Calu3 (cell line): ENCODE measurements around the gene ATXN10. TPM values are rescaled to one million over a fixed set of nuclear protein-coding genes. Genes with fewer than 3 reads are reported as not detected.

Source experiments
- BruUV-seq: library from RNA; stranded (reverse); fragments of 400-500 nt; replicated peaks from 2 replicates; lab custom pipeline; 2021; lab: Mats Ljungman, UMichigan
- CTCF ChIA-PET: fragments of 300-600 bp; sonication (Branson Sonifier 250); formaldehyde crosslinking; loops from one replicate; lab custom pipeline; 2022; ENCODE audit warnings: antibody characterized with exemption; lab: Charles Lee
- DNase-seq: peaks from one replicate; pipeline ENCODE4 v3.0.0; 2022
- H3K27ac Mint-ChIP-seq: one replicate; pipeline ENCODE4 v1.8.0; 2022; ENCODE audit warnings: mixed read lengths; ENCODE audit not compliant: unreplicated experiment
- H3K27me3 Mint-ChIP-seq: one replicate; pipeline ENCODE4 v1.8.0; 2022; ENCODE audit warnings: mixed read lengths; ENCODE audit not compliant: unreplicated experiment
- H3K36me3 Mint-ChIP-seq: one replicate; pipeline ENCODE4 v1.8.0; 2022; ENCODE audit warnings: mild to moderate bottlenecking, moderate library complexity, mixed read lengths; ENCODE audit not compliant: insufficient read depth, unreplicated experiment
- H3K4me1 Mint-ChIP-seq: one replicate; pipeline ENCODE4 v1.8.0; 2022; ENCODE audit warnings: mild to moderate bottlenecking, low read depth, mixed read lengths; ENCODE audit not compliant: unreplicated experiment
- H3K4me3 Mint-ChIP-seq: one replicate; pipeline ENCODE4 v1.8.0; 2022; ENCODE audit warnings: mild to moderate bottlenecking, low read depth, moderate library complexity, mixed read lengths; ENCODE audit not compliant: unreplicated experiment
- H3K9me3 Mint-ChIP-seq: one replicate; pipeline ENCODE4 v1.8.0; 2022; ENCODE audit warnings: low read depth, mixed read lengths; ENCODE audit not compliant: unreplicated experiment
- intact Hi-C: fragments of 100-400 bp; cut with micrococcal nuclease; formaldehyde crosslinking; loops from one replicate; pipeline ENCODE4 v1.10.0; 2022; ENCODE audit not compliant: unreplicated experiment
- total RNA-seq: library from RNA; stranded (reverse); gene quantifications from 2 replicates; pipeline ENCODE4 v1.2.3, GENCODE V29; 2022
- TF ChIP-seq, protein P1 (sequence below): fragments of 200-600 bp; IDR thresholded peaks from one replicate; pipeline ENCODE4 v1.8.0; 2022; ENCODE audit warnings: antibody characterized with exemption; ENCODE audit not compliant: unreplicated experiment

Gene ATXN10
- total RNA-seq, 1 experiment from 2014 or later = 263 TPM

DNA sequence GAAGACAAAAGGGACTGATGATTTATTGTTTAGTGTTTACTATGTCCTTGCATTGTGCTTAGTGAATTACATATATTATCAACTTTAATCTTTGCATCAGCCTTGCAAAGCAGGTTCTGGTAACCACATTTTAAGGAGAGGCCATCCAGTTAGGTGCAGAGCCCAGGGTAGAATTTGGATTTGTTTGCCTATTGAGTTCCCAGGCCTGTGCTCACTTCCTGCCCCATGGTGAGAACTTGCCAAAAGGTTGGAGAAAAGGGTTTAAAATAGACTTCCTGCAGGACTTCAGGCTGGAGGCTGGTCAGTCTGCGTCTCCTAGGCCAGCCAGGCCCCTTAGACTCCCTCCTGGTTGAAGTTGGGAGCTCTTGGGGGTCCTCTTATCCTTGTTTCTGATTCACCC lies 72.1 kb downstream of the ATXN10 start:
- intact Hi-C loops = loop anchor here (2.0 kb wide), 1 partner anchor 33 kb away; no protein-coding TSS in a partner anchor
- CTCF ChIA-PET = interaction anchor here (1.3 kb wide), 1 partner anchor 34 kb away, joined by 3 read pairs; no protein-coding TSS in a partner anchor
- H3K27me3 Mint-ChIP-seq = no peaks in the 10 kb centered on the region
- H3K36me3 Mint-ChIP-seq = peaks cover 58% of the 10 kb centered on the region
- TF ChIP-seq, protein P1, sequence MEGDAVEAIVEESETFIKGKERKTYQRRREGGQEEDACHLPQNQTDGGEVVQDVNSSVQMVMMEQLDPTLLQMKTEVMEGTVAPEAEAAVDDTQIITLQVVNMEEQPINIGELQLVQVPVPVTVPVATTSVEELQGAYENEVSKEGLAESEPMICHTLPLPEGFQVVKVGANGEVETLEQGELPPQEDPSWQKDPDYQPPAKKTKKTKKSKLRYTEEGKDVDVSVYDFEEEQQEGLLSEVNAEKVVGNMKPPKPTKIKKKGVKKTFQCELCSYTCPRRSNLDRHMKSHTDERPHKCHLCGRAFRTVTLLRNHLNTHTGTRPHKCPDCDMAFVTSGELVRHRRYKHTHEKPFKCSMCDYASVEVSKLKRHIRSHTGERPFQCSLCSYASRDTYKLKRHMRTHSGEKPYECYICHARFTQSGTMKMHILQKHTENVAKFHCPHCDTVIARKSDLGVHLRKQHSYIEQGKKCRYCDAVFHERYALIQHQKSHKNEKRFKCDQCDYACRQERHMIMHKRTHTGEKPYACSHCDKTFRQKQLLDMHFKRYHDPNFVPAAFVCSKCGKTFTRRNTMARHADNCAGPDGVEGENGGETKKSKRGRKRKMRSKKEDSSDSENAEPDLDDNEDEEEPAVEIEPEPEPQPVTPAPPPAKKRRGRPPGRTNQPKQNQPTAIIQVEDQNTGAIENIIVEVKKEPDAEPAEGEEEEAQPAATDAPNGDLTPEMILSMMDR = no peak
- peak overlapping the region; percentile 76 for H3K27ac Mint-ChIP-seq
- peaks cover 71% of the 10 kb centered on the region for H3K4me1 Mint-ChIP-seq
- peaks cover 2% of the 10 kb centered on the region for H3K9me3 Mint-ChIP-seq
- H3K4me3 Mint-ChIP-seq = peak overlapping the region; percentile 44
- peak; percentile 28 for DNase-seq
- no TSS peak for BruUV-seq

DNA sequence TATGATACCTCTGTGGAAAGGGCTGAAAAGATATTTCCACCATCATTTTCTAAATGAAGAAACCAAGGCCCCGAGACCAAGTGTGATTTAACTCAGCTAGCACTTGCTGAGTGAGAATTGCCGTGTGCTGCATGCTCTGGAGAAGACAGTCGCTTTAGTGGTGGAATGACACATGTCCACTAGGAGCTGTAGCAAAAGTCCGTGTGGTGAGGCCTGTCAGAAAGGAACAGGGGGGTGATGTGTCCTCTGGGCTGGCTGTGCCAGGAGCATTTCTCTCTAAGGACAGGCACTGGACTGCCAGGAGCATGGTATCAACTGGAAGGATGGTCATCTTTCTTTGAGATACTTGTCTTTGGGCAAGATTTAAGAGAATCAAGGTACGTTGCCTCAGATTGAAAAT lies 72.8 kb downstream of the ATXN10 start:
- Mint-ChIP-seq H3K4me1 (peaks cover 67% of the 10 kb centered on the region), H3K27ac (peak overlapping the region; percentile 76), H3K9me3 (peaks cover 2% of the 10 kb centered on the region), H3K4me3 (peak overlapping the region; percentile 44), H3K27me3 (no peaks in the 10 kb centered on the region), H3K36me3 (peaks cover 56% of the 10 kb centered on the region)
- intact Hi-C loops = no loop called here
- CTCF ChIA-PET = interaction anchor here (1.3 kb wide), 1 partner anchor 33 kb away, joined by 3 read pairs; no protein-coding TSS in a partner anchor
- BruUV-seq = no TSS peak
- DNase-seq = no peak
- TF ChIP-seq, protein P1 = no peak

DNA sequence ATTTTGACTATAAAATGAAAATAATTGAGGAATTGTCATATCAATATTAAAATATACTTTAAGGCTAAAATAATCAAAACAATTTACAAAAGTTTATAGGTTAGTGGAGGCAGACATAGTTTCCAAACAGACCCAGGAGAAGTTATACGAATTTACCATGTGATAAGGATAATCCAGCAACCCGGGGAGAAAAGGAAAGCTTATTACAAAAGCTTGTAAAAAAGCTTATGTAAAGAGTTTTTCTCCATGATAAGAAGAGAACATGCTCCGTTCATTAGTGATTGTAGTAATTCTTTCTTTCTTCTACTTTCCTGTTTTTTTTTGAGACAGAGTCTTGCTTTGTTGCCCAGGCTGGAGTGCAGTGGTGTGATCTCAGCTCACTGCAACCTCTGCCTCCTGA lies 79.0 kb downstream of the ATXN10 start:
- no peak for DNase-seq
- Mint-ChIP-seq H3K4me1 (peaks cover 12% of the 10 kb centered on the region), H3K36me3 (peaks cover 40% of the 10 kb centered on the region), H3K9me3 (no peaks in the 10 kb centered on the region), H3K27ac (no peak overlapping the region), H3K27me3 (no peaks in the 10 kb centered on the region), H3K4me3 (no peak overlapping the region)
- intact Hi-C loops = no loop called here
- no TSS peak for BruUV-seq
- CTCF ChIA-PET = no interaction called here
- TF ChIP-seq, protein P1 = no peak

DNA sequence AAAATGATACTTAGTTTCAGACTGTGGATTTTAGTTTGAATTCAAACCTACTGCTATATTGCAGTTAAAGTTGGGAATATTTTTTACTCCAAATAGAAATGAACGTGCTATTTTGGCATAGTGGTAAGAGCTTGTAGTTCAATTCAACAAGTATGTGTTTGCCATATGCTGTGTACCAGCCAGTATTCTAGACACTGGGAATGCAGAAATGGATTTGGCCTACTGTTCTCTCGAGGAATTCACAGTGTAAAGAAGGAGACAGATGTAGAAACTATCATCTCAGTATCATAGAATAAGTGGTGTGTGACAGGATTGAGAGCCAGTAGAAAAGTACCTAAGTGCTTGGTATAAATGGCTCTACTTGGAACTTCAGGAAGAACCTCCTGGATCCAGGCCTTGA lies 80.4 kb downstream of the ATXN10 start:
- DNase-seq = no peak
- H3K4me1 Mint-ChIP-seq = peaks cover 4% of the 10 kb centered on the region
- H3K9me3 Mint-ChIP-seq = no peaks in the 10 kb centered on the region
- H3K27me3 Mint-ChIP-seq = no peaks in the 10 kb centered on the region
- H3K27ac Mint-ChIP-seq = peak overlapping the region; percentile 27
- TF ChIP-seq, protein P1 = no peak
- intact Hi-C loops = no loop called here
- no TSS peak for BruUV-seq
- CTCF ChIA-PET = interaction anchor here (0.7 to 0.8 kb wide), 4 partner anchors 19 to 202 kb away, joined by 3 to 8 read pairs (median 4); no protein-coding TSS in a partner anchor
- H3K4me3 Mint-ChIP-seq = no peak overlapping the region
- H3K36me3 Mint-ChIP-seq = peaks cover 36% of the 10 kb centered on the region
